ENCODE data around the gene PLEKHH2. TPM values are rescaled to one million over a fixed set of nuclear protein-coding genes. Genes with fewer than 3 reads are reported as not detected.
A peak's percentile ranks its signal among the peaks of the same experiment; 100 is the strongest.

Gene PLEKHH2
- total and polyA plus RNA-seq, 2 of the 13 experiments (the other 11 are each of a cell fraction or from before 2014, with no cell fraction given) = 1.1 to 3.0 TPM

DNA sequence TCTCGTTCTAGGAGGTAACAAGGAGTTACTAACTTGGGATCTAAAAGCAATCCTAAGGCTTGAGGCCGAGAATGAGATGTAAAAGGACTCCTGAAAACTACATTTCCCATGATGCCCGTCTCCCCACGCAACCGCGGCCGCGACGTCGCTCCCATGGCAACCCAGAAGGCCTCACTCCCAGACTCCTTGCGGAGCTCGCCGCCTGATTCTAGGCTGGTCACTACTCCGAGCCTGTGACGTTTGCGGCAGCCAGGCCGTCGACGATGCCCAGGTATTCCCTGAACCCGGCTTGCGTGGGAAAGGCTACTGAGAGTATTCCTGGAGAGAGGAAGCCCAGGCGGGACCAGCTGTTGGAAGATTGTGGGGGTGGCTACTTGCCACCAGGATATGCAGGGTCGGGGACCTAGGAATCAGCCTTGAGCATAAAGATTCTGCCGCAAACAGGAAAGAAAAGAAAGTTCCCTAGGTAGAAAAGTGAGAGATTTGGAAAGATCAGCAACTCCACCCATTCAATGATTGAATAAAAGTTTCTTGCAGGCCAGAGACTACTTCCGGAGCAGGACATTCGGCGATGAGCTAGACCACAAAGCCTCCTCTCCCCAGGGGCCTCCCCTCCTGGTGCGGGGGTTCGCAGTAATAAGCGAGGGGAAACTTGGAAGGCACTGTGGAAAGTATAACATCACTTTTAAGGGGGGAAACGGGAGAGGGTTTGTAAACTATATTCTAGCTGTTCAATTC is 137.0 kb downstream of the PLEKHH2 start, which contains the start of gene DYNC2LI1 (continued):
- TF ChIP-seq, protein P1, sequence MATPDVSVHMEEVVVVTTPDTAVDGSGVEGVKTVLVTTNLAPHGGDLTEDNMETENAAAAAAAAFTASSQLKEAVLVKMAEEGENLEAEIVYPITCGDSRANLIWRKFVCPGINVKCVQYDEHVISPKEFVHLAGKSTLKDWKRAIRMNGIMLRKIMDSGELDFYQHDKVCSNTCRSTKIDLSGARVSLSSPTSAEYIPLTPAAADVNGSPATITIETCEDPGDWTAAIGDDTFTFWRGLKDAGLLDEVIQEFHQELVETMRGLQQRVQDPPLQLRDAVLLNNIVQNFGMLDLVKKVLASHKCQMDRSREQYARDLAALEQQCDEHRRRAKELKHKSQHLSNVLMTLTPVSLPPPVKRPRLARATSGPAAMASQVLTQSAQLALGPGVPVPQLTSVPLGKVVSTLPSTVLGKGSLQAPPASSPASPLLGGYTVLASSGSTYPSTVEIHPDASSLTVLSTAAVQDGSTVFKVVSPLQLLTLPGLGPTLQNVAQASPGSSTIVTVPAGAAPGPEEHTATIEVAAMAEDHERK (CRISPR knock-in tag; IDR thresholded peaks at IDR 0.05; ENCODE audit: low read depth) = peak; percentile 100
- TF ChIP-seq SMAD3 (CRISPR knock-in tag; IDR thresholded peaks at IDR 0.05) (peak; percentile 30; the same call in 1 of the 2 replicates), SMAD9 (CRISPR knock-in tag; IDR thresholded peaks at IDR 0.05) (no peak), ZSCAN9 (CRISPR knock-in tag; IDR thresholded peaks at IDR 0.05; ENCODE audit: borderline replicate concordance) (no peak), MTF2 (CRISPR knock-in tag; IDR thresholded peaks at IDR 0.05; ENCODE audit: borderline replicate concordance) (0 out of 2 replicates have a peak, but pooled peaks have one; percentile 58), ONECUT2 (CRISPR knock-in tag; IDR thresholded peaks at IDR 0.05) (no peak), FOXA1 (IDR thresholded peaks at IDR 0.05) (no peak), FOXA1 (CRISPR knock-in tag; IDR thresholded peaks at IDR 0.05) (peak; percentile 24; the same call in 1 of the 2 replicates), CAMTA2 (CRISPR knock-in tag; IDR thresholded peaks at IDR 0.05; ENCODE audit: borderline replicate concordance) (no peak), KDM5A (IDR thresholded peaks at IDR 0.05; ENCODE audit: borderline replicate concordance, low read length) (peak; percentile 68; the same call in 1 of the 2 replicates), SRF (IDR thresholded peaks at IDR 0.05; ENCODE audit: low read depth, low read length) (0 out of 2 replicates have a peak, but pooled peaks have one; percentile 29), ARHGAP35 (CRISPR knock-in tag; IDR thresholded peaks at IDR 0.05; ENCODE audit: borderline replicate concordance) (no peak; the same call in 1 of the 2 replicates), ZNF263 (CRISPR knock-in tag; IDR thresholded peaks at IDR 0.05) (no peak), ZFP1 (CRISPR knock-in tag; IDR thresholded peaks at IDR 0.05) (0 out of 2 replicates have a peak, but pooled peaks have one; percentile 22), BCL6 (CRISPR knock-in tag; IDR thresholded peaks at IDR 0.05) (peak; percentile 87), NBN (conservative IDR thresholded peaks at IDR 0.05) (no peak), ZNF777 (CRISPR knock-in tag; IDR thresholded peaks at IDR 0.05) (peak; percentile 68; the same call in 1 of the 2 replicates), ZNF564 (CRISPR knock-in tag; IDR thresholded peaks at IDR 0.05) (no peak), MYNN (CRISPR knock-in tag; IDR thresholded peaks at IDR 0.05; ENCODE audit: low read depth) (no peak)
- TF ChIP-seq, protein P2, sequence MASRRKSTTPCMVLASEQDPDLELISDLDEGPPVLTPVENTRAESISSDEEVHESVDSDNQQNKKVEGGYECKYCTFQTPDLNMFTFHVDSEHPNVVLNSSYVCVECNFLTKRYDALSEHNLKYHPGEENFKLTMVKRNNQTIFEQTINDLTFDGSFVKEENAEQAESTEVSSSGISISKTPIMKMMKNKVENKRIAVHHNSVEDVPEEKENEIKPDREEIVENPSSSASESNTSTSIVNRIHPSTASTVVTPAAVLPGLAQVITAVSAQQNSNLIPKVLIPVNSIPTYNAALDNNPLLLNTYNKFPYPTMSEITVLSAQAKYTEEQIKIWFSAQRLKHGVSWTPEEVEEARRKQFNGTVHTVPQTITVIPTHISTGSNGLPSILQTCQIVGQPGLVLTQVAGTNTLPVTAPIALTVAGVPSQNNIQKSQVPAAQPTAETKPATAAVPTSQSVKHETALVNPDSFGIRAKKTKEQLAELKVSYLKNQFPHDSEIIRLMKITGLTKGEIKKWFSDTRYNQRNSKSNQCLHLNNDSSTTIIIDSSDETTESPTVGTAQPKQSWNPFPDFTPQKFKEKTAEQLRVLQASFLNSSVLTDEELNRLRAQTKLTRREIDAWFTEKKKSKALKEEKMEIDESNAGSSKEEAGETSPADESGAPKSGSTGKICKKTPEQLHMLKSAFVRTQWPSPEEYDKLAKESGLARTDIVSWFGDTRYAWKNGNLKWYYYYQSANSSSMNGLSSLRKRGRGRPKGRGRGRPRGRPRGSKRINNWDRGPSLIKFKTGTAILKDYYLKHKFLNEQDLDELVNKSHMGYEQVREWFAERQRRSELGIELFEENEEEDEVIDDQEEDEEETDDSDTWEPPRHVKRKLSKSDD (CRISPR knock-in tag; IDR thresholded peaks at IDR 0.05; ENCODE audit: low read depth) = peak; percentile 90
- TF ChIP-seq, protein P3, sequence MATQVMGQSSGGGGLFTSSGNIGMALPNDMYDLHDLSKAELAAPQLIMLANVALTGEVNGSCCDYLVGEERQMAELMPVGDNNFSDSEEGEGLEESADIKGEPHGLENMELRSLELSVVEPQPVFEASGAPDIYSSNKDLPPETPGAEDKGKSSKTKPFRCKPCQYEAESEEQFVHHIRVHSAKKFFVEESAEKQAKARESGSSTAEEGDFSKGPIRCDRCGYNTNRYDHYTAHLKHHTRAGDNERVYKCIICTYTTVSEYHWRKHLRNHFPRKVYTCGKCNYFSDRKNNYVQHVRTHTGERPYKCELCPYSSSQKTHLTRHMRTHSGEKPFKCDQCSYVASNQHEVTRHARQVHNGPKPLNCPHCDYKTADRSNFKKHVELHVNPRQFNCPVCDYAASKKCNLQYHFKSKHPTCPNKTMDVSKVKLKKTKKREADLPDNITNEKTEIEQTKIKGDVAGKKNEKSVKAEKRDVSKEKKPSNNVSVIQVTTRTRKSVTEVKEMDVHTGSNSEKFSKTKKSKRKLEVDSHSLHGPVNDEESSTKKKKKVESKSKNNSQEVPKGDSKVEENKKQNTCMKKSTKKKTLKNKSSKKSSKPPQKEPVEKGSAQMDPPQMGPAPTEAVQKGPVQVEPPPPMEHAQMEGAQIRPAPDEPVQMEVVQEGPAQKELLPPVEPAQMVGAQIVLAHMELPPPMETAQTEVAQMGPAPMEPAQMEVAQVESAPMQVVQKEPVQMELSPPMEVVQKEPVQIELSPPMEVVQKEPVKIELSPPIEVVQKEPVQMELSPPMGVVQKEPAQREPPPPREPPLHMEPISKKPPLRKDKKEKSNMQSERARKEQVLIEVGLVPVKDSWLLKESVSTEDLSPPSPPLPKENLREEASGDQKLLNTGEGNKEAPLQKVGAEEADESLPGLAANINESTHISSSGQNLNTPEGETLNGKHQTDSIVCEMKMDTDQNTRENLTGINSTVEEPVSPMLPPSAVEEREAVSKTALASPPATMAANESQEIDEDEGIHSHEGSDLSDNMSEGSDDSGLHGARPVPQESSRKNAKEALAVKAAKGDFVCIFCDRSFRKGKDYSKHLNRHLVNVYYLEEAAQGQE (IDR thresholded peaks at IDR 0.05; ENCODE audit: borderline replicate concordance in 1 of 2, low read depth in 1 of 2, low read length in 2 of 2) = no peak
- TF ChIP-seq, protein P4, sequence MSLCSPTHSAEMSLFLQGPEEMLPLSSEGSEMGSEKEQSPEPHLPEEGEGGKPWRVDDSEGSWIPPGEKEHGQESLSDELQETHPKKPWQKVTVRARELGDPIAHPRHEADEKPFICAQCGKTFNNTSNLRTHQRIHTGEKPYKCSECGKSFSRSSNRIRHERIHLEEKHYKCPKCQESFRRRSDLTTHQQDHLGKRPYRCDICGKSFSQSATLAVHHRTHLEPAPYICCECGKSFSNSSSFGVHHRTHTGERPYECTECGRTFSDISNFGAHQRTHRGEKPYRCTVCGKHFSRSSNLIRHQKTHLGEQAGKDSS (CRISPR knock-in tag; IDR thresholded peaks at IDR 0.05; ENCODE audit: borderline replicate concordance, low read depth) = no peak; the same call in 1 of the 2 replicates
